ENCODE measurements around the gene OR10AD1.

OR10AD1 gene

DNA sequence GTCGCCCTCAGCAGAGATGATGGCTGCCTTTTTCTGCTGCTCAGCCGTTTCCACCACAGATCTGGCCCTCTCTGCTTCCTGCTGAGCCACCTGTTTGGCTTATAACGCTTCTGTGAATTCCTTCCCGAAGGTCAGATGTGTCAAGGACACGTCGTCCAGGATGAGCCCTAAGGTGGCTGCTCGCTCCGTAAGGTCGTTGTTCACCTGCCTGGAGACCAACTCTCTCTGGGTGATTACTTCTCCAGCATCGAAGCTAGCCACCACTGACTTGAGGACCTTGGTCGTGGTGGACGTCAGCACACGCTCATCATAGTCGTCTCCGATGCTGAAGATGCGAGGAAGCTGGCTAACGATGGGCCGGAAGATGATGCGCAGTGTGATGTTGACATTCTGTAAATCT is 34.1 kb downstream of the OR10AD1 start:
- H3K4me3 ChIP-seq (ENCODE audit: low read depth, low read length), result no peak overlapping the region
- TF ChIP-seq, protein P1, sequence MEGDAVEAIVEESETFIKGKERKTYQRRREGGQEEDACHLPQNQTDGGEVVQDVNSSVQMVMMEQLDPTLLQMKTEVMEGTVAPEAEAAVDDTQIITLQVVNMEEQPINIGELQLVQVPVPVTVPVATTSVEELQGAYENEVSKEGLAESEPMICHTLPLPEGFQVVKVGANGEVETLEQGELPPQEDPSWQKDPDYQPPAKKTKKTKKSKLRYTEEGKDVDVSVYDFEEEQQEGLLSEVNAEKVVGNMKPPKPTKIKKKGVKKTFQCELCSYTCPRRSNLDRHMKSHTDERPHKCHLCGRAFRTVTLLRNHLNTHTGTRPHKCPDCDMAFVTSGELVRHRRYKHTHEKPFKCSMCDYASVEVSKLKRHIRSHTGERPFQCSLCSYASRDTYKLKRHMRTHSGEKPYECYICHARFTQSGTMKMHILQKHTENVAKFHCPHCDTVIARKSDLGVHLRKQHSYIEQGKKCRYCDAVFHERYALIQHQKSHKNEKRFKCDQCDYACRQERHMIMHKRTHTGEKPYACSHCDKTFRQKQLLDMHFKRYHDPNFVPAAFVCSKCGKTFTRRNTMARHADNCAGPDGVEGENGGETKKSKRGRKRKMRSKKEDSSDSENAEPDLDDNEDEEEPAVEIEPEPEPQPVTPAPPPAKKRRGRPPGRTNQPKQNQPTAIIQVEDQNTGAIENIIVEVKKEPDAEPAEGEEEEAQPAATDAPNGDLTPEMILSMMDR (IDR thresholded peaks at IDR 0.05; ENCODE audit: low read depth, low read length), result no peak

DNA sequence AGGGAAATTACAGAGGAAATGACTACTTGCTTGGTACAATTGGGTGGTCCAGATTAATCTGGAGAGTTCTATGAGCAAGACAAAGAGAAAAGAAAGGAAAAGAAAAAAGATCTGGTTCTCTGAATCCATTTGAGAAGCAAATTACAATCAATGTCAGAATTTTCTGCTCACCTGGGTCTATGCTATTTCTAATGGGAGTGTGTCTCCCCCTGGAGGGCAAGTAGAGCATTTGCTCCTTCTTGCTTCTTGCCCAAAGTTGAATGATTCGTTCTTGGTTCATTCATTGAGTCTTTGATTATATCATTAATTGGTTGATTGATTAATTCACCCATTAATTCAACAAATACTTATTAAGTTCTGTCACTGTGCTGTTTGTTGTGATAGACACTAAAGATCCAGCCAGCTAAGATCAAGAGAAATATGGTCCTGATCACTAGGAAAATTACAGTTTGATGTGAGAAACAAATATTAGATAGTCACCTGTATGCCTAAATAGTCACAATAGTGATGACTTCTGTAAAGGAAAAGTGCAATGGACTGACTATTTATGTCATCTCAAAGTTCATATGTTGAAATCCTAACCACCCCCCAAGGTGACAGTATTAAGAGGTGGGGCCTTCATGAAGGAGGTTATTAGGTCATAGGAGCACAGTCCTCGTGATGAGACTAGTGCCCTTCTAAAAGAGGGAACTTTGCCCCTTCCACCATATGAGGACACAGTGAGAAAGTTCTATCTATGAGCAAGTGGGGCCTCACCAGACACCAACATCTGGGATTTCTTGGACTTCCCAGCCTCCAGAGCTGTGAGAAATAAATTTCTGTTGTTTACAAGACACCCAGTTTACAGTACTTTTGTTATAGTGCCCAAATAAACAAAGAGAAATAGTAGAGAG is 37.8 kb downstream of the OR10AD1 start:
- TF ChIP-seq, protein P1 (IDR thresholded peaks at IDR 0.05; ENCODE audit: low read depth, low read length), result peak; percentile 90
- no peak overlapping the region for H3K4me3 ChIP-seq (ENCODE audit: low read depth, low read length)

DNA sequence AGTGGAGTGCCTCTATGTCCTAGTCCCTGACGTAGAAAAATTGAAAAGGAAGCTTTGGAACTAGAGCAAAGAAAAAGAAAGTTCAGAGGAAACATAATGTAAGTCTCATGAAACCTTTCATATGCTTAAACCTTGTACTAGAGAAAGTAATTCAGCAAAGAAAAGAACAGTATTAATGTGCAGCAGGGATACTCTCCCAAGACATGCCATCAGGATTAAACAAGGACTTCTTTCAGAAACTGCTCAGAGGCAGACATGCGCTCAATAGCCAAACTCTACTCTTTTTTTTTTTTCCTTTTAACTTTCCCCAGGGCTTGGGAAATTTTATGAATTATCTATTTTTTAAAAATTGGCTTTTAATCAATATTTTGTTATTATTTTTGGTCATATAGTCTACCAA is 38.6 kb downstream of the OR10AD1 start:
- TF ChIP-seq, protein P1 (IDR thresholded peaks at IDR 0.05; ENCODE audit: low read depth, low read length), result no peak
- no peak overlapping the region for H3K4me3 ChIP-seq (ENCODE audit: low read depth, low read length)

DNA sequence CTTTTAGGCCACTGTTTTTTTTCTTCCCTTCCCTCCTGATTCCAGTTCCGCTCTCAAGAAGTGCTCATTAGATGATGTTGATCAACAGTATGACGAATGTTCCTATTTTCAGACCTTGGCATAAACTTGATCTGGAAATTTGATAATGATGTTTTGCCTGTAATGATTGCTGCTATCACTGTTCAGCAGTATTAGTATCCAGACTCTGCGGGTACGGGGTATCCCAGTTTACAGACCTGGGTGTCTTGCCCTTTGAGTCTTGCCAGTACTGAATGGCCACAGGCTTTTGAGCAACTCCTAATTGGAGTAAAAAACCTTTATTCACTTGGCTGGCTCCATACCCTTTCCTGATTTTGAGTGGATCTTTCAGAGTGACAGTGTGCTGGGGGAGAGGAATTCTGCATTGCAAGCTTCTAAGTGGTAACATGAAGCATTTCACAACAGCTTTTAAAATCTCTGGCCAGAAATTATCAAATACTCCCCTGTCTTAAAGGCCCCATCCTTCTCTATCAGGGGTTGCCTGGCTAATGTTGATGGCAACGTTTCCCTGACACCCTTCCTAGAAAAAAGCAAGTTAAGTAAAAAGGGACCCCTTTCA is 39.8 kb downstream of the OR10AD1 start:
- TF ChIP-seq, protein P1 (IDR thresholded peaks at IDR 0.05; ENCODE audit: low read depth, low read length), result no peak
- H3K4me3 ChIP-seq (ENCODE audit: low read depth, low read length), result no peak overlapping the region

DNA sequence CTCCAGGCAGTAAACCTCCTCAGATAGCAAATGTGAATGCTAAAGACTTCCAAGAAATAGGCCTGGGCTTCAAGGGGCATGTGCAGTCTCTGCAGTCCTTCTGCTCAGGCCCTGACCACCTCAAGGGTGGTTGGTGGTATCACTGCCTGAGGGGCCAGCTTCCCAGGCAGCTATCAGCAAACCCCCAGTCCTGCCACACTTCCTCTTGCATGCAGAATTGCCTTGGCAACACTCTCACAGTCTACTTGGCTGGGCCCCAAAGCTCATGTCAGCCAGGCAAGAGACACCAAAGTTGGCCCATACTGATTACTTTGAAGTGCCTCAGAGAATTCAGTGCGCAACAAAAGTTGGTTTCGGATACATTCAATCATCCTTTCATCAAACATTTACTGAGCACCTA is 42.3 kb downstream of the OR10AD1 start:
- no peak overlapping the region for H3K4me3 ChIP-seq (ENCODE audit: low read depth, low read length)
- TF ChIP-seq, protein P1 (IDR thresholded peaks at IDR 0.05; ENCODE audit: low read depth, low read length), result no peak

DNA sequence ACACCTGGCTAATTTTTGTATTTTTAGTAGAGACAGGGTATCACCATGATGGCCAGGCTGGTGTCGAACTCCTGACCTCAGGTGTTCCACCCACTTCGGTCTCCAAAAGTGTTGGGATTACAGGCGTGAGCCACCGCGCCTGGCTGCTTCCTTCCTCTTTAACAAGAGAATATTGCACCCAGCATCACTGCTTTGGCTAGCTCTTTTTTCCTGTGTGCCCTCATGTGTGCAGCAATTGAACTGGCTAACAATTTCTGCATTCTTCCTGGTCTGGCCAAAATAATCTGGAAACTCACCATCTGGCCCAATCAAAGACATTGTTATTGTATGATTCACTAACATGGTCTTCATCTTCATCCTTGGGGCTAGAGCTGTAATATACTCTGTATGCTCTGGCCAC is 43.0 kb downstream of the OR10AD1 start:
- TF ChIP-seq, protein P1 (IDR thresholded peaks at IDR 0.05; ENCODE audit: low read depth, low read length), result no peak
- H3K4me3 ChIP-seq (ENCODE audit: low read depth, low read length), result no peak overlapping the region

DNA sequence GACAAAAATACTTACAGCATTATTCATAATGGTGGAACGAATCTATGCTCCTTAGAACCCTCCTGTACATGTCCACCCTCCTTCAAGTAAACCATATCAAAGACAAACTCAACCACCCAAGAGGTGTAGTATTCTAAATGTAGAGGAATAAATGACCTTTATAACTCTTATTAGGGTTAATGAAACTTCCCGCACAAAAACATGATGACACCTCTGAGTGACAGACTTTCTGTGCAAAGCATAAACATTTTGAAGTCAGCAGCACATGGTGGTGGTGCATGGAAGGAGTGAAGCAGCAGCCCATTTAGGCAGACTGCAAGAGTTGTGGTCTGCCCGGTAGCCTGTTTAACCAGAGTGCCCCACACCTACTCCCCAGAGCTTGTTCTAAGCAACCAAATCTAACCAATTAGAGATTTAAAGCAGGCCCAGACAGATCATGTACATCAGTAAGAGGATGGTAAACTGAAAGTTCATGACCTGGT is 45.2 kb downstream of the OR10AD1 start:
- peak overlapping the region; percentile 98 for H3K4me3 ChIP-seq (ENCODE audit: low read depth, low read length)
- TF ChIP-seq, protein P1 (IDR thresholded peaks at IDR 0.05; ENCODE audit: low read depth, low read length), result no peak

Measured in WI38 (cell line).